ENCODE results near the gene STAC3. TPM values are rescaled to one million over a fixed set of nuclear protein-coding genes. Genes with fewer than 3 reads are reported as not detected.

Gene STAC3
- total RNA-seq, 4 donors from 2014 or later: 459 to 1,596 (median 855) TPM

GRCh38 chr12:57203791-57204190 lies 47.2 kb downstream of the STAC3 start:
- no peaks in the 10 kb centered on the region for H3K9me3 ChIP-seq
- H3K4me3 ChIP-seq: no peak overlapping the region
- H3K27me3 ChIP-seq: no peaks in the 10 kb centered on the region
- DNase-seq (no peak), ATAC-seq (no peak)
- no peaks in the 10 kb centered on the region for H3K4me1 ChIP-seq
- intact Hi-C loops (cut with DNase I; ENCODE audit: low total_unique reads): no loop called here
- H3K27ac ChIP-seq: no peak overlapping the region
- TF ChIP-seq POLR2A (IDR thresholded peaks at IDR 0.05) (no peak), CTCF (IDR thresholded peaks at IDR 0.05 in 4 of 5, conservative IDR thresholded peaks at IDR 0.05 in 1 of 5) (no peak)
- in situ Hi-C loops (cut with MboI; ENCODE audit: low sequenced_read_pairs in 4 of 4): no loop called here
- peaks cover 0 to 5% of the 10 kb centered on the region in 2 donors for H3K36me3 ChIP-seq

GRCh38 chr12:57203201-57203600 lies 47.8 kb downstream of the STAC3 start:
- peaks cover 0 to 5% of the 10 kb centered on the region in 2 donors for H3K36me3 ChIP-seq
- no peak overlapping the region for H3K27ac ChIP-seq
- H3K4me1 ChIP-seq: no peaks in the 10 kb centered on the region
- ATAC-seq (no peak), DNase-seq (no peak)
- intact Hi-C loops (cut with DNase I; ENCODE audit: low total_unique reads) (no loop called here), in situ Hi-C loops (cut with MboI; ENCODE audit: low sequenced_read_pairs in 4 of 4) (no loop called here)
- H3K9me3 ChIP-seq: no peaks in the 10 kb centered on the region
- no peaks in the 10 kb centered on the region for H3K27me3 ChIP-seq
- TF ChIP-seq CTCF (IDR thresholded peaks at IDR 0.05 in 4 of 5, conservative IDR thresholded peaks at IDR 0.05 in 1 of 5) (no peak), POLR2A (IDR thresholded peaks at IDR 0.05) (no peak)
- H3K4me3 ChIP-seq: no peak overlapping the region

GRCh38 chr12:57202321-57202720 lies 48.7 kb downstream of the STAC3 start:
- Histone ChIP-seq H3K4me1 (no peaks in the 10 kb centered on the region), H3K4me3 (no peak overlapping the region), H3K9me3 (no peaks in the 10 kb centered on the region), H3K36me3 (peaks cover 0 to 5% of the 10 kb centered on the region in 2 donors), H3K27me3 (no peaks in the 10 kb centered on the region), H3K27ac (no peak overlapping the region)
- TF ChIP-seq CTCF (IDR thresholded peaks at IDR 0.05 in 4 of 5, conservative IDR thresholded peaks at IDR 0.05 in 1 of 5): no peak
- TF ChIP-seq POLR2A (IDR thresholded peaks at IDR 0.05): no peak
- intact Hi-C loops (cut with DNase I; ENCODE audit: low total_unique reads) (no loop called here), in situ Hi-C loops (cut with MboI; ENCODE audit: low sequenced_read_pairs in 4 of 4) (no loop called here)
- no peak for DNase-seq
- ATAC-seq: no peak

GRCh38 chr12:57201631-57202030 lies 49.4 kb downstream of the STAC3 start:
- DNase-seq (no peak), ATAC-seq (no peak)
- Histone ChIP-seq H3K27ac (no peak overlapping the region), H3K4me1 (no peaks in the 10 kb centered on the region), H3K36me3 (peaks cover 0 to 5% of the 10 kb centered on the region in 2 donors), H3K4me3 (no peak overlapping the region), H3K27me3 (no peaks in the 10 kb centered on the region), H3K9me3 (no peaks in the 10 kb centered on the region)
- intact Hi-C loops (cut with DNase I; ENCODE audit: low total_unique reads) (no loop called here), in situ Hi-C loops (cut with MboI; ENCODE audit: low sequenced_read_pairs in 4 of 4) (no loop called here)
- no peak for TF ChIP-seq POLR2A (IDR thresholded peaks at IDR 0.05)
- no peak for TF ChIP-seq CTCF (IDR thresholded peaks at IDR 0.05 in 4 of 5, conservative IDR thresholded peaks at IDR 0.05 in 1 of 5)

- Histone ChIP-seq H3K4me1 (no peaks in the 10 kb centered on the region), H3K27ac (no peak overlapping the region), H3K9me3 (no peaks in the 10 kb centered on the region), H3K36me3 (peaks cover 0 to 5% of the 10 kb centered on the region in 2 donors), H3K4me3 (no peak overlapping the region), H3K27me3 (no peaks in the 10 kb centered on the region)
- DNase-seq (no peak), ATAC-seq (no peak)
- intact Hi-C loops (cut with DNase I; ENCODE audit: low total_unique reads): no loop called here
- in situ Hi-C loops (cut with MboI; ENCODE audit: low sequenced_read_pairs in 4 of 4): no loop called here
- no peak for TF ChIP-seq POLR2A (IDR thresholded peaks at IDR 0.05)
- TF ChIP-seq CTCF (IDR thresholded peaks at IDR 0.05 in 4 of 5, conservative IDR thresholded peaks at IDR 0.05 in 1 of 5): no peak
These were observed 49.8 kb downstream of the STAC3 start for GRCh38 chr12:57201219-57201618.
